Small intestine (tissue), 4 donors: ENCODE data around the gene ONECUT3. TPM values are rescaled to one million over a fixed set of nuclear protein-coding genes. Genes with fewer than 3 reads are reported as not detected.

Source experiments
- polyA plus RNA-seq, 4 donors: library from polyadenylated mRNA; stranded (reverse) in 3 of 4; unstranded in 1 of 4; fragments of 200-250 nt in 3 of 4; fragments of 120-200 nt in 1 of 4; gene quantifications; one replicate each; pipeline versions ENCODE4 v1.2.1 to v1.2.3, GENCODE V29; 2013
- donor health status: healthy with polysubstance abuse.
- donor health status: Bipolar disorder and iron deficiency.
- donor health status: healthy.

Gene ONECUT3
- polyA plus RNA-seq, 4 donors, result under 0.01 to 0.46 (median 0.15) TPM

Other genes starting within 250 kb of the ONECUT3 start
- gene ADAMTSL5, start 240.5 kb upstream of the ONECUT3 start, polyA plus RNA-seq, result 10 to 100 TPM in 3 of 4 donors, 1 to 10 TPM in 1; 6.4 to 24.8 (median 18.6) TPM
- gene PLK5, start 229.4 kb upstream of the ONECUT3 start, polyA plus RNA-seq, result under 1 TPM in 2 of 4 donors, not detected in 2; 0.15 to 0.25 TPM
- 10 to 100 TPM in 2 of 4 donors, 1 to 10 TPM in 2; 4.1 to 14.8 (median 8.7) TPM for gene MEX3D, start 185.2 kb upstream of the ONECUT3 start, polyA plus RNA-seq
- 100 to 1,000 TPM in 1 of 4 donors, 10 to 100 TPM in 3; 48.3 to 112 (median 69.9) TPM for gene MBD3, start 160.6 kb upstream of the ONECUT3 start, polyA plus RNA-seq
- 100 to 1,000 TPM; 115 to 283 (median 212) TPM for gene UQCR11, start 148.0 kb upstream of the ONECUT3 start, polyA plus RNA-seq
- gene TCF3, start 100.9 kb upstream of the ONECUT3 start, polyA plus RNA-seq, result 10 to 100 TPM; 43.2 to 68.9 (median 52.7) TPM
- under 1 TPM in 3 of 4 donors, not detected in 1; 0.45 to 0.52 (median 0.47) TPM for gene ATP8B3, start 58.8 kb downstream of the ONECUT3 start, polyA plus RNA-seq
- gene REXO1, start 95.0 kb downstream of the ONECUT3 start, polyA plus RNA-seq, result 10 to 100 TPM; 18.4 to 31.8 (median 23.6) TPM
- gene KLF16, start 110.1 kb downstream of the ONECUT3 start, polyA plus RNA-seq, result 10 to 100 TPM in 3 of 4 donors, 1 to 10 TPM in 1; 7.8 to 18.6 (median 14.0) TPM
- 10 to 100 TPM; 49.1 to 79.6 (median 62.0) TPM for gene ABHD17A, start 132.0 kb downstream of the ONECUT3 start, polyA plus RNA-seq
- 10 to 100 TPM in 3 of 4 donors, 1 to 10 TPM in 1; 4.7 to 38.1 (median 23.1) TPM for gene ADAT3, start 151.9 kb downstream of the ONECUT3 start, polyA plus RNA-seq
- gene SCAMP4, start 151.9 kb downstream of the ONECUT3 start, polyA plus RNA-seq, result 10 to 100 TPM; 31.3 to 39.4 (median 36.0) TPM
- 10 to 100 TPM; 31.3 to 52.8 (median 42.0) TPM for gene CSNK1G2, start 187.7 kb downstream of the ONECUT3 start, polyA plus RNA-seq